ENCODE data around the gene TSKU.
"Not testable (repeated sequence)": the region's sequence is repeated elsewhere in the genome, so short reads cannot be mapped to it uniquely, and the experiment has no call there.

The TSKU gene

DNA sequence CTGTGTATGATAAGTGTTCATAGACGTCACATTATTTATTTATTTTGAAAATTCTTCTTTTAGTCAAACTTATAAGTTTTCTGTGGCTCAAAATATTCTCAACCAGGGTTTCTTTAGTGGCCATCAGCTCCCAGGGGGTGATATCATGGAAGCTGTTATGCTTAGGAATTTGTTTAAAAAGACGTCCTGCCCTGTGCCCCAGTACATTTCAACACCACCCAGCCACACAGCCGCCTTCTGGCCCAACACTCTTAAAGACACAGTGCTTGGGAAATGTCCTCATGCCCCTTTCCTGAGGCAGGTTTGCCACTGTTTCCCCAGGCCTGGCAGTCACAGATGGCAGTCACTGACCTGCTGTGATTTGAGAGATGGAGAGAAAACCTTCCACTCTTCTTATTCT lies 19.9 kb downstream of the TSKU start:
- DNase-seq: no peak

DNA sequence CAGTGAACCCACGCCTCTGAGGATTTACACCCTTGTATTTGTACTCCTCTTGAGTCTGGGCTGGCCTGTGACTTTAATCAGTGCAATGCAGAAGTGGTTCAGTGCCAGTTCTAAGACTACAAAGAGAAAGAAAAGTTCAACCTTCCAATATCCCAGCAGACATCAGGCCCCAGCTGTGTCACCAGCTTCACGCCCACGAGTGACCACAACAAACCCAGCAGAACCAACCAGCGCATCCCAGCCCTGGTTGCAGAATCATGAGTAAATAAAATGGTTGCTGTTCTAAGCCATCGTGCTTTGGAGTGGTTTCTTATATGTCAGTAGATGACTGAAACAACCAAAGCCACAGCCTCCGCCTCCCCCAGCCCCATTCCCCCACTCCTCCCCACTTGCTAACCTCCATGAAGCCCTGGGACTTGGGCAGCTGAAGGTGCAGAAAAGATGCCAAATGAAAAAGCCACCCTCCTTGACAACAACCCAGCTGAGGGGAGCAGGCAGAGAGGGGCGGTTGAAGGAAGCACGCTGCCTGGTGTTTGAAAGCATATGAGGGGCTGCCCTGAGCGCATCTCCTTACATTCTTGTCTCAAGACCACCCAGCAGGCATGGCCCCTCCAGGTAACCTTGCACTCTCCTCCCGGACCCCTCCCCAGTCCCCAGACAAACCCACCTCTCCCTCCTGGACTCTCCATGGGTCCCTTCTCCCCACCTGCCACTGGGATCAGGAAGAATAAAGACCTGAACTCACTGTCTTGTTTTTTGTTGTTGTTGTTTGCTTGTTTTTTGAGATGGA lies 20.9 kb downstream of the TSKU start:
- no peak for DNase-seq

GRCh38 chr11:76805206-76805913 lies 22.2 kb downstream of the TSKU start:
- DNase-seq: no peak

GRCh38 chr11:76806131-76806530 lies 23.0 kb downstream of the TSKU start:
- no peak for DNase-seq

GRCh38 chr11:76806608-76807205 lies 23.6 kb downstream of the TSKU start:
- DNase-seq: no peak

- peak; percentile 60 for DNase-seq
These were observed 24.2 kb downstream of the TSKU start for GRCh38 chr11:76807206-76807875.

- no peak for DNase-seq
These were observed 25.0 kb downstream of the TSKU start for GRCh38 chr11:76808171-76808570.

DNA sequence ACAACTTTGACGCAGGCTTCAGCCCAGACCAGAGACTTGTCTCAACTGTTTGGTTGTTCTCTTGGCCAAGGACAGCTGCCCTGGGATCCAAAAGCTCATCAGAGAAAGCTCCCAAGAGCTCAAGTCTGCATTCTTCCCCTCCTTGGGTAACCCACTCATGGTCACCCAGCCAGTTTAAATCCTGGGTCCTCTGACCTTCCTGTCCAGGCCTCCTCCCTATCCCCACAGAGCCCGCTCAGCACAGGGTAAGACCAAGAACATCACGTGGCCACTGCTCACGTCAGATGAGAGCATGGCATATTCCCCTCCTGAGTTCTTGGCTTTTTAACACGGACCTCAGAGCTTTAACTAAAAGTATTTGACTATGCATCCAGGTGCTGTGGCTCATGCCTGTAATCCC lies 25.8 kb downstream of the TSKU start:
- no peak for DNase-seq

DNA sequence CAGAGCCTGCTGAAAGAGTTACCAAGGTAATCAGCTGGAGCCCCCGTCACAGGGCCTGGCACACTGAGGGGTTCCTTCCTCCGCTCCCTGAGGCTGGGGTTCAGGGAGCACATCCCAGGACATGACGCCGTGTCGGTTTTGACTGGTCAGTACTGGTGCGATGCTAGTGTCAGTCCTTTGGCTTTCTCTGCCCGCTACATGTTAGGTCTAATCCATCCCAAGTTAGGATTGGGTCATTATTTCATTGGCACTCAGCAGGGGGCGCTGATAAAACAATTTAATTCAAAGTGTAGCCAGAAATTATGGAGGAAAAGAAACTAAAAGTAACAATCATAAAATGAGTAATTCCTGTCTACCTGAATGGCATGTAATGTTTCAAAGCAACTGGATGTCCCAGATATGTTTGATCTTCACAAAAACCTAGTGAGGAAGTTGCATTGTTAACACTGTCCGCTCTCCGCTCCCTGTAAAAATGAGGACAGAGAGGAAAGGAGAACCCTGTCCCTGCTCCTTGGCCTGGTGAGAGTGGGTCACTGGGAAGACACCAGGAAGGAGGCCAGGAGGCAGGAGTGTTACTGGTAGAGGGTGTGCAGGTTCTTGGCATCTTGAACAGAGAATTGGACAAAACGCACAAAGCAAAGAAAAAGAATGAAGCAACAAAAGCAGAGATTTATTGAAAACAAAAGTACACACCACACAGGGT lies 27.1 kb downstream of the TSKU start:
- peak; percentile 9 for DNase-seq

GRCh38 chr11:76811259-76811658 lies 28.1 kb downstream of the TSKU start:
- DNase-seq: no peak

GRCh38 chr11:76814414-76814813 lies 31.3 kb downstream of the TSKU start:
- DNase-seq: no peak

DNA sequence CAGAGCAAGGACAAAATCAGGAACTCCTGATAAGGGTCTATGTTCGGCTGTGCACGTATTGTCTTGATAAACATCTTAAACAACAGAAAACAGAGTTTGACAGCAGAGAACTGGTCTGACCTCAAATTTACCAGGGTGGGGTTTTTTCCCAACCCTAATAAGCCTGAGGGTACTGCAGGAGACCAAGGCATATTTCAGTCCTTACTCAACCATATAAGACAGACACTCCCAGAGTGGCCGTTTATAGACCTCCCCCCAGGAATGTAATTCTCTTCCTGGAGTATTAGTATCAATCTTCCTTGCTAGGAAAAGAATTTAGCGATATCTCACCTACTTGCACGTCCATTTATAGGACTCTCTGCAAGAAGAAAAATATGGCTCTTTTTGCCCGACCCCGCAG lies 32.5 kb downstream of the TSKU start:
- DNase-seq: not testable (repeated sequence)

DNA sequence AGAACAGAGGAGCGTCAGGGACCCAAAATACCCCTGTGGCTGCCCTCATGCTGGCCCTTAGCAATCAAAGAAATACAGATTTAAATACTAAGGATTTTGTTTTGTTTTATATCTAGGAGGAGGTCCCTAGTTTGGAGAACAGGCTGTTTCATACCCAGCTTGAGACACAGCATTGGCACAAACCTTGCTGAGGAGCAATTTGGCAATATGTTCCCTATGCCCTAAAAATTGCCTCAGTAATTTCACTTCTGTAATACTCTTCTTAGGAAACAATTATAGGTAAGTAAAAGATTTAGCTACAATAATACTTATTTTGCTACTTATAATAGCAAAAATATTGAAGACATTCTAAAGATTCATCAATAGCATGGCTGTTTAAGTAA lies 37.0 kb downstream of the TSKU start:
- DNase-seq: no peak

DNA sequence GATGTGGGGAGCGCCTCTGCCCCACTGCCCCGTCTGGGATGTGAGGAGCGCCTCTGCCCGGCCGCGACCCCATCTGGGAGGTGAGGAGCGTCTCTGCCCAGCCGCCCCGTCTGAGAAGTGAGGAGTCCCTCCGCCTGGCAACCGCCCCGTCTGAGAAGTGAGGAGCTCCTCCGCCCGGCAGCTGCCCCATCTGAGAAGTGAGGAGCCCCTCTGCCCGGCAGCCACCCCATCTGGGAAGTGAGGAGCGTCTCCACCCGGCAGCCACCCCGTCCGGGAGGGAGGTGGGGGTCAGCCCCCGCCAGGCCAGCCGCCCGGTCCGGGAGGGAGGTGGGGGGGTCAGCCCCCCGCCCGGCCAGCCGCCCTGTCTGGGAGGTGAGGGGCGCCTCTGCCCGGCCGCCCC lies 38.2 kb downstream of the TSKU start:
- not testable (repeated sequence) for DNase-seq

- no peak for DNase-seq
These were observed 39.2 kb downstream of the TSKU start for GRCh38 chr11:76822406-76822805.

DNA sequence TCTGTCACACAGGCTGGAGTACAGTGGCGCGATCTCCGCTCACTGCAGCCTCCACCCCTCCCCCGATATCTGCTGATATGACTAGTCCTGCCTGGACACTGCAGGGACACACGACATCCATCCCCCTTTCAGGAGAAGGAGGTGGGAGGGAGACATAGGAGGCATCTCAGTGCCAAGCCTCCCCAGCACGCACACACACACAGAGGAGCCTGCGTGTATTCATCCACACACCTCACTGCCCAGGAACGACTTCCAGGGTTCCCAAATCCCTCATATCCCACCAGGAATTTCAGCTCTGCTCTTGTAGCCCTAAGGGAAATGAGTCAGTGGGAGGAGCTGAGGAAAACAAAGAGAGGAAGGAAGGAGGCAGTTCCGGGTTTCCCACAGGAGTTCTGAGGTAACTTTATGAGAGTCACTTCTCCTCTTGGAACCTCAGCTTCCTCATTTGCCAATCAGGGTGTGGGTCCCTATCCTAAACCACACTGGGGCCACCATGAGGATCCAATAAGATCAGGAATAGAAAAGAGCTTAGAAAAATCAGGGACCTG lies 40.4 kb downstream of the TSKU start:
- no peak for DNase-seq

DNA sequence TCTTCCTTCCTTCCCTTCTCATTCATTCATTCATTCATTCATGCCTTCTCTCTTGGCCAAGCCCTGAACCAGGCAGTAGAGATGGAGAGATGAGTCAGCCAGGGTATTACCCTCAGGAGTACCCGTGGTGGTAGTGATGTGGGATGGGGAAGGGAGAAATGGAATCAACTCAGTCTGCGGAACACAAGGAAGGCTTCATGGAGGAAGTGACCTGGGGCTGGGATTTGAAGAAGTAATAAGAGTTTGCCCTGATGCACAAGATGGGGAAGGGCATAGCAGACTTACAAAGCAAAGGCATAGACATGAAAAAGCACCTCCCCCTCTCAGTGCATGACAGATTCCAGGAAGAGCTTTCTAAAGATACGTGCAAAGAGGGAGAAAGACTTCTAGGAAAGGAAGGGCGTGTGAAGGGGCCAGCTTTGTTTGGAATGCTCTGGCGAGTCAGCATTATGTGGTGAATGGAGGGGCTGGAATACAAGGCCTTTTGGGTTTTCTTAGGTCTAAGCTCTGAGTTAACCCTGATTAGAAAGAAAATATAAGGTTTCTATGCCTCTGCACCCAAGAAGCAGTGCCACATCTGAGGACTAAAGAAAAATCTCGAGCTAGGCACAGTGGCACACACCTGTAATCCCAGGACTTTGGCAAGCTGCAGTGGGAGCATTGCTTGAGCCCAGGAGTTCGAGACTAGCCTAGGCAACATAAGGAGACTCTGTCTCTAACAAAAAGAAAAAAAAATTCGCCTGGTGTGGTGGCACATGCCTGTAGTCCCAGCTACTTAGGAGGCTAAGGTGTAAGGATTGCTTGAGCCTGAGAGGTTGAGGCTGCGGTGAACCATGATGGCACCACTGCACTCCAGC lies 41.2 kb downstream of the TSKU start:
- no peak for DNase-seq

GRCh38 chr11:76824980-76825725 lies 42.0 kb downstream of the TSKU start:
- no peak for DNase-seq

DNA sequence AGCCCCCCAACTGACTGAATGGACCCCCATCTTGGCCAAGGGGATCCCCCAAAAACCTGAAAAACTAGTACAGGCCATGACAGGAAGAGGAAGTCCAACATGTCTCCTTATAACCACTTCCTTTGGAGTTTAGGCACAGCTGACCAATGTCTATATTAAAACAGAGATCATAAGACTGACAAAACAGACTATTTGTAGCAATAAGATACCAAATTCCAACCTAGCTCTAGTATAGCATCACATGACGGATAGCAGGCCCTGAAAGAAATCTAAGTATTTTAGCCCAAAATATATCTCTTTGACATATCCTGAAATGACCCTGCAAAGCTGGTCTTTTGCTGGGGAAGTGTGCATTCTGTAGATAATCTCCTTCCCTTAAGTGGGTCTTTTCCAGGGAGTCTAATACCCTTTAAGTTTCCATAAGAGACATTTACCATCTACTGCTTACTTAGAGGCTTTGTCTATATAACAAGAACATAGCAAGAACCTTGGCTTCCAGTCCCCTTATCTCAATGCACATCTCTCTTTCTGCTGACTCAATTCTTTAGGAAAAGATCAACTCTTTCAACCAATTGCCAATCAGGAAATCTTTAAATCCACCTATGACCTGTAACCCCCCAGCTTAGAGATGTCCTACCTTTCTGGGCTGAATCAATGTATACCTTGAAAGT lies 42.7 kb downstream of the TSKU start:
- DNase-seq: no peak

DNA sequence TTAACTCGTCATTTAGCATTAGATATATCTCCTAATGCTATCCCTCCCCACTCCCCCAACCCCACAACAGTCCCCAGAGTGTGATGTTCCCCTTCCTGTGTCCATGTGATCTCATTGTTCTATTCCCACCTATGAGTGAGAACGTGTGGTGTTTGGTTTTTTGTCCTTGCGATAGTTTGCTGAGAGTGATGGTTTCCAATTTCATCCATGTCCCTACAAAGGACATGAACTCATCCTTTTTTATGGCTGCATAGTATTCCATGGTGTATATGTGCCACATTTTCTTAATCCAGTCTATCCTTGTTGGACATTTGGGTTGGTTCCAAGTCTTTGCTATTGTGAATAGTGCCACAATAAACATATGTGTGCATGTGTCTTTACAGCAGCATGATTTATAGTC lies 43.4 kb downstream of the TSKU start:
- DNase-seq: not testable (repeated sequence)

Data from NCI-H1092 (cell line).